ENCODE measurements around the gene PDPK1.

DNA sequence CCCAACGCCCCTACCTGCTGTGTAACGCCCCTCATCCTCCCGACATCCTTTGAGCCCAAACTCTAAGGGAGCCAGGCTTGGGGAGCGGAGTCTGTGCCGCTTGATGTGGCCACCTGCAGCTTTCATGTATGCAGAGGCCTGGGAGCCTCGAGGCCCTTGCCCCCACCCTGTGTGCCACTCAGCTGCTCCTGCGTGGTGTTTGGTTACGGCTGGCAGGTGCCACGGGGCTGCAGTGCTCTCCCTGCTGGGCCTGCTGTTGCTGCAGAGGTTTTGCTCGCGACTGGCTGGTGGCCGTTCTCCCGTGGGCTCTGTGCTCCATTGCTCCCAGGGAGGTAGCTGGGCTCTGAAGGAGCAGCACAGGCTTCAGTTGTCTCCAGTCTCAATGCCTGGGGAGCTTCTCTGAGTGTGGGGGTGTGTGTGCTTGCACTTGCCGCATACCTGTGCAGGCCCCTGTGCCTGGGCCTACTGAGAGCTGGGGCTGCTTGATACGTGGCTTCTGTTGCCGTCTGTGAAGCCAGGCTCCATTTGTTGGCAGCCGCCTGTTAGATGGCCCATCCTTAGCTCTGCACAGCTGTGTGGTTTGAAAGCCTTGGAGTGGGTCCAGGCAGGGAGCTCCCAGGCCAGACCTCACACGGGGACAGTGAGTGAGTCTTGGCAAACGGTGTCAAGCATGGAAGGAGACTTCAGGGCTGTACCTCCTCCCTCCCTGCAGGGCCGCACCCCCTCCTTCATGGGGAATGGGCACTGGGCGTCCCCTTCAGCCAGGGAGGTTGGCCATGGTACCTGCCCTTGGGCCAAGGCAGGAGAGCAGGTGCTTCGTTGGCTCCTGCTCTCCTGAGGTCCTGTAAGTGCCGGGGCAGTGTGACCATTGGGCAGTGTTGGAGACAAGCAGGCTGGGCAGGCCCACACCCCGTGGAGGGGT lies 47.2 kb downstream of the PDPK1 start:
- no peak for TF ChIP-seq POLR2A (IDR thresholded peaks at IDR 0.05)
- TF ChIP-seq, protein P1, sequence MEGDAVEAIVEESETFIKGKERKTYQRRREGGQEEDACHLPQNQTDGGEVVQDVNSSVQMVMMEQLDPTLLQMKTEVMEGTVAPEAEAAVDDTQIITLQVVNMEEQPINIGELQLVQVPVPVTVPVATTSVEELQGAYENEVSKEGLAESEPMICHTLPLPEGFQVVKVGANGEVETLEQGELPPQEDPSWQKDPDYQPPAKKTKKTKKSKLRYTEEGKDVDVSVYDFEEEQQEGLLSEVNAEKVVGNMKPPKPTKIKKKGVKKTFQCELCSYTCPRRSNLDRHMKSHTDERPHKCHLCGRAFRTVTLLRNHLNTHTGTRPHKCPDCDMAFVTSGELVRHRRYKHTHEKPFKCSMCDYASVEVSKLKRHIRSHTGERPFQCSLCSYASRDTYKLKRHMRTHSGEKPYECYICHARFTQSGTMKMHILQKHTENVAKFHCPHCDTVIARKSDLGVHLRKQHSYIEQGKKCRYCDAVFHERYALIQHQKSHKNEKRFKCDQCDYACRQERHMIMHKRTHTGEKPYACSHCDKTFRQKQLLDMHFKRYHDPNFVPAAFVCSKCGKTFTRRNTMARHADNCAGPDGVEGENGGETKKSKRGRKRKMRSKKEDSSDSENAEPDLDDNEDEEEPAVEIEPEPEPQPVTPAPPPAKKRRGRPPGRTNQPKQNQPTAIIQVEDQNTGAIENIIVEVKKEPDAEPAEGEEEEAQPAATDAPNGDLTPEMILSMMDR (IDR thresholded peaks at IDR 0.05): no peak
- TF ChIP-seq EP300 (IDR thresholded peaks at IDR 0.05; ENCODE audit: low read depth): no peak
